GM12864 (cell line): ENCODE results near the gene TLL2.

Experiments
- DNase-seq: peaks from one replicate; pipeline ENCODE4 v3.0.0-alpha.2; 2011; ENCODE audit warnings: low read depth
- H3K4me3 ChIP-seq: 2 replicates; pipeline ENCODE4 v1.5.1; 2011; ENCODE audit warnings: mild to moderate bottlenecking, low read depth, low read length, control low read depth
- TF ChIP-seq, protein P1 (sequence below): IDR thresholded peaks from 2 replicates; pipeline ENCODE4 v1.5.1; 2011; ENCODE audit warnings: low read depth, mild to moderate bottlenecking, moderate library complexity, low read length, control low read depth, inconsistent platforms; ENCODE audit errors: missing control alignments

Gene TLL2

DNA sequence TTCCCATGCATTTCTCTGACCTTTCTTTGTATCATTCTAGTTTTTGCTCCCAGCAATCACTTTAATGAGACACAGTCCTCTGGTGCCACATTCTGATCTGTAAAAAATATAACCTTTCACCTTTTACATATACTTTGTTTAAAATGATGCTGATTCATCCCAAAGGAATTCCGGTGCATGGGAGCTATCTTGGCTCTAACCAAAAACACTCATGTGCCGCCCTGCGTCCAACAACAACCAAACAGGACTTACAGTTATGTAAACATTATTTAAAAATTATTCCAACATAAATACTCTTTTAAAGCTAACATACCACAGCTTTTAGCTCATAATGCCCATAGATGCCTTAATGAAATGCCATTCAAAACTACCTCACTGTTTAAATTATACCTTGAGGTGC lies 147.2 kb downstream of the TLL2 start:
- H3K4me3 ChIP-seq: no peak overlapping the region
- TF ChIP-seq, protein P1, sequence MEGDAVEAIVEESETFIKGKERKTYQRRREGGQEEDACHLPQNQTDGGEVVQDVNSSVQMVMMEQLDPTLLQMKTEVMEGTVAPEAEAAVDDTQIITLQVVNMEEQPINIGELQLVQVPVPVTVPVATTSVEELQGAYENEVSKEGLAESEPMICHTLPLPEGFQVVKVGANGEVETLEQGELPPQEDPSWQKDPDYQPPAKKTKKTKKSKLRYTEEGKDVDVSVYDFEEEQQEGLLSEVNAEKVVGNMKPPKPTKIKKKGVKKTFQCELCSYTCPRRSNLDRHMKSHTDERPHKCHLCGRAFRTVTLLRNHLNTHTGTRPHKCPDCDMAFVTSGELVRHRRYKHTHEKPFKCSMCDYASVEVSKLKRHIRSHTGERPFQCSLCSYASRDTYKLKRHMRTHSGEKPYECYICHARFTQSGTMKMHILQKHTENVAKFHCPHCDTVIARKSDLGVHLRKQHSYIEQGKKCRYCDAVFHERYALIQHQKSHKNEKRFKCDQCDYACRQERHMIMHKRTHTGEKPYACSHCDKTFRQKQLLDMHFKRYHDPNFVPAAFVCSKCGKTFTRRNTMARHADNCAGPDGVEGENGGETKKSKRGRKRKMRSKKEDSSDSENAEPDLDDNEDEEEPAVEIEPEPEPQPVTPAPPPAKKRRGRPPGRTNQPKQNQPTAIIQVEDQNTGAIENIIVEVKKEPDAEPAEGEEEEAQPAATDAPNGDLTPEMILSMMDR: no peak
- DNase-seq: no peak

- TF ChIP-seq, protein P1: no peak
- DNase-seq: no peak
- H3K4me3 ChIP-seq: no peak overlapping the region
Measured at GRCh38 chr10:96365571-96365970, 148.2 kb downstream of the TLL2 start.

GRCh38 chr10:96360766-96361165 lies 153.0 kb downstream of the TLL2 start:
- TF ChIP-seq, protein P1: no peak
- no peak overlapping the region for H3K4me3 ChIP-seq
- no peak for DNase-seq

- no peak for DNase-seq
- TF ChIP-seq, protein P1: no peak
- H3K4me3 ChIP-seq: no peak overlapping the region
Measured at GRCh38 chr10:96360331-96360730, 153.4 kb downstream of the TLL2 start.

- H3K4me3 ChIP-seq: no peak overlapping the region
- DNase-seq: no peak
Measured at GRCh38 chr10:96359616-96360015, 154.1 kb downstream of the TLL2 start.

DNA sequence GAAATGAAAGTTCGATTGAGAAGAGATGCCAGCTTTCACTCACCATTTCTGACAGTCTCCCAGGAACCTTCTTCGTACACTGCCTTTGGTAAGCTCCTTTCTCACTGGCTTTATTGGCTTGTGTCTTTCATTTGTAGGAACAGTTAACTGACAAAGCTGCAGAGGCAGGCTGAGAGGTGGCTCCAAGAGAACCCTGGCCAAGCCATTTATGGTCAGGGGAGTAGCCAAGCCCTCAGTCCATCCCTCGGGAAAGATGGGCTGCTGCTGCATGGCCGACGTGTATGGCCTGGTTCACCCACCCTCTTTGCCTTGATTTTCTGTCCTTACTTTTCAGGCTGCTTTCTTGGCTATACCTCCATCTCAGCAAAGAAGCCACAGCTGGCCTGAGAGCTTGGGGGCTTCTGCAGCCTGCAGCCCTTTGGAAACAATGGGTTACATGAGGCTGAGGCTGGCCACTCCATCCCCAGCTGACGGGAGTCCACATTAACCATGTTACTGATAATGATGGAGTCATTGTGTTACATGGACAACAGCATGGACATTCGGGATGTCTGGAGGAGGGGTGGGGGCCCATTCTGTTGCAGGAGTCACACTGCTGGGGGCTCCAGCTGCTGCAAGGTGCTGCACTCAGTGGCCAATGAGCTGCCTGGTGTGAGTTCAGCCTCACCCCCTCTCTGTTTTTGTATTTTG lies 154.7 kb downstream of the TLL2 start, which contains the start of gene OPALIN:
Gene OPALIN (minus strand): TSS at position 152 of the 690 bp plus-strand sequence. CDS start 106 bp downstream, at position 46.
- DNase-seq: no peak

More at GRCh38 chr10:96359616-96360015, 154.1 kb downstream of the TLL2 start:
- TF ChIP-seq, protein P1: no peak

More for the DNA sequence above, 154.7 kb downstream of the TLL2 start, which contains the start of gene OPALIN:
- no peak within 1 kb of the TSS for H3K4me3 ChIP-seq
- TF ChIP-seq, protein P1: no peak
